HCT116 (cell line): Measurements from ENCODE around the gene NSG1. TPM values are rescaled to one million over a fixed set of nuclear protein-coding genes. Genes with fewer than 3 reads are reported as not detected.

Experiments used
- ATAC-seq: fragments of 200-7000 bp; cut with Tn5 transposase; 2 replicates; pipeline ENCODE4 v1.9.1; 2020; ENCODE audit warnings: mild to moderate bottlenecking, moderate library complexity
- BruUV-seq: library from RNA; stranded (reverse); fragments of 400-500 nt; replicated peaks from 2 replicates; lab custom pipeline; 2021; lab: Mats Ljungman, UMichigan
- CTCF ChIA-PET: fragments of 300-600 bp; sonication (Branson Sonifier 250); formaldehyde crosslinking; loops from one replicate; lab custom pipeline; 2021; ENCODE audit warnings: antibody characterized with exemption; lab: Charles Lee
- POLR2A ChIA-PET: fragments of 300-600, 350-600 bp; sonication (Branson Sonifier 250); formaldehyde crosslinking; loops from one replicate; lab custom pipeline; 2021; ENCODE audit warnings: antibody characterized with exemption; lab: Charles Lee
- RAD21 ChIA-PET, 2 experiments: fragments of 300-600 bp; sonication (Branson Sonifier 250); formaldehyde crosslinking; loops; one replicate each; lab custom pipeline; 2023; ENCODE audit warnings: low total read pairs in 2 of 2; ENCODE audit not compliant: uncharacterized antibody in 2 of 2, unreplicated experiment in 2 of 2, low non-redundant PET in 1 of 2; lab: Charles Lee
- DNase-seq: peaks from one replicate; pipeline ENCODE4 v3.0.0-alpha.2; 2010; ENCODE audit warnings: low read depth, low spot score
- H2AFZ ChIP-seq: fragments of 200-600 bp; shearing (Covaris generic), sonication (generic); 2 replicates; pipeline ENCODE4 v1.6.1; 2017; ENCODE audit warnings: low read depth, mixed run types, mixed read lengths, antibody characterized with exemption, low read length; ENCODE audit not compliant: poor library complexity, severe bottlenecking
- H3K27ac ChIP-seq: 2 replicates; pipeline ENCODE4 v1.5.1; 2012; ENCODE audit warnings: low read depth, low read length
- H3K27me3 ChIP-seq: fragments of 200-600 bp; sonication (generic); 2 replicates; pipeline ENCODE4 v1.6.1; 2016; ENCODE audit warnings: mixed run types, low read length, mixed read lengths; ENCODE audit not compliant: insufficient read depth
- H3K36me3 ChIP-seq, 2 experiments: fragments of 200-500 bp in 1 of 2; fragments of 200-600 bp in 1 of 2; sonication (Bioruptor generic) in 1 of 2; sonication (generic) in 1 of 2; 2 replicates each; pipeline versions ENCODE4 v1.5.1 to v1.6.1; 2014 to 2016; ENCODE audit warnings: low read length in 2 of 2, inconsistent platforms in 1 of 2, mixed read lengths in 1 of 2, mixed run types in 1 of 2; ENCODE audit not compliant: insufficient read depth in 2 of 2, control insufficient read depth in 1 of 2
- H3K4me1 ChIP-seq, 2 experiments: fragments of 200-600 bp in 1 of 2; sonication (generic) in 1 of 2; 2 replicates each; pipeline versions ENCODE4 v1.5.1 to v1.6.1; 2012 to 2017; ENCODE audit warnings: low read length in 2 of 2, inconsistent platforms in 1 of 2, mild to moderate bottlenecking in 1 of 2, mixed read lengths in 1 of 2, mixed run types in 1 of 2, moderate library complexity in 1 of 2; ENCODE audit not compliant: insufficient read depth in 2 of 2, control insufficient read depth in 1 of 2
- H3K4me2 ChIP-seq: fragments of 200-600 bp; sonication (generic); 2 replicates; pipeline ENCODE4 v1.6.1; 2017; ENCODE audit warnings: mixed run types, low read length, mixed read lengths
- H3K4me3 ChIP-seq, 2 experiments: fragments of 200-600 bp in 1 of 2; sonication (generic) in 1 of 2; replicated peaks in 1 of 2; 2 replicates each; pipeline ENCODE4 v1.5.1; 2011 to 2016; ENCODE audit warnings: low read length in 2 of 2, control low read depth in 1 of 2, low read depth in 1 of 2, mild to moderate bottlenecking in 1 of 2, mixed read lengths in 1 of 2, mixed run types in 1 of 2
- H3K79me2 ChIP-seq: fragments of 200-600 bp; sonication (generic); 2 replicates; pipeline ENCODE4 v1.6.1; 2017; ENCODE audit warnings: mild to moderate bottlenecking, mixed run types, low read length, moderate library complexity, mixed read lengths; ENCODE audit not compliant: insufficient read depth
- H3K9ac ChIP-seq: fragments of 200-600 bp; sonication (generic); 2 replicates; pipeline ENCODE4 v1.6.1; 2016; ENCODE audit warnings: low read length, mixed read lengths
- H3K9me2 ChIP-seq: fragments of 200-600 bp; sonication (generic), shearing (Covaris generic); 2 replicates; pipeline ENCODE4 v1.6.1; 2017; ENCODE audit warnings: mixed run types, mild to moderate bottlenecking, moderate library complexity; ENCODE audit not compliant: insufficient read depth
- H3K9me3 ChIP-seq, 2 experiments: fragments of 200-500 bp in 1 of 2; fragments of 200-600 bp in 1 of 2; sonication (Bioruptor generic) in 1 of 2; sonication (generic) in 1 of 2; 2 replicates each; pipeline ENCODE4 v1.6.1; 2014 to 2017; ENCODE audit warnings: low read length in 2 of 2, mixed read lengths in 2 of 2, inconsistent platforms in 1 of 2, low read depth in 1 of 2, mild to moderate bottlenecking in 1 of 2, mixed run types in 1 of 2, moderate library complexity in 1 of 2; ENCODE audit not compliant: control insufficient read depth in 1 of 2, insufficient read depth in 1 of 2
- H4K20me1 ChIP-seq: fragments of 200-600 bp; sonication (generic), shearing (Covaris generic); 2 replicates; pipeline ENCODE4 v1.6.1; 2017; ENCODE audit warnings: mixed run types, mild to moderate bottlenecking, moderate library complexity; ENCODE audit not compliant: insufficient read depth
- CBX3 ChIP-seq: IDR thresholded peaks from 2 replicates; pipeline ENCODE4 v1.6.1; 2012; ENCODE audit warnings: low read depth
- CEBPB ChIP-seq: IDR thresholded peaks from 2 replicates; pipeline ENCODE4 v1.6.1; 2012; ENCODE audit warnings: low read depth
- CTCF ChIP-seq, 3 experiments: fragments of 200-600 bp in 1 of 3; sonication (generic) in 1 of 3; IDR thresholded peaks in 2 of 3; conservative IDR thresholded peaks in 1 of 3; 2 replicates each; pipeline ENCODE4 v1.5.1; 2012 to 2017; ENCODE audit warnings: low read depth in 2 of 3, low read length in 2 of 3, antibody characterized with exemption in 1 of 3, borderline replicate concordance in 1 of 3, control low read depth in 1 of 3, mild to moderate bottlenecking in 1 of 3, mixed read lengths in 1 of 3, mixed run types in 1 of 3, moderate library complexity in 1 of 3; ENCODE audit not compliant: insufficient read depth in 1 of 3
- EGR1 ChIP-seq: IDR thresholded peaks from 2 replicates; pipeline ENCODE4 v1.6.1; 2012; ENCODE audit warnings: low read depth
- ELF1 ChIP-seq: IDR thresholded peaks from 2 replicates; pipeline ENCODE4 v1.6.1; 2012; ENCODE audit warnings: low read depth, borderline replicate concordance
- EZH2 ChIP-seq: fragments of 200-600 bp; sonication (generic); IDR thresholded peaks from 2 replicates; pipeline ENCODE4 v1.6.1; 2017; ENCODE audit warnings: antibody characterized with exemption, mixed run types
- EZH2phosphoT487 ChIP-seq: fragments of 200-600 bp; IDR thresholded peaks from 2 replicates; pipeline ENCODE4 v1.6.1; 2018; ENCODE audit warnings: antibody characterized with exemption, borderline replicate concordance
- JUND ChIP-seq: IDR thresholded peaks from 2 replicates; pipeline ENCODE4 v1.6.1; 2012
- POLR2A ChIP-seq: IDR thresholded peaks from 2 replicates; pipeline ENCODE4 v1.7.0; 2011; ENCODE audit warnings: borderline replicate concordance; ENCODE audit not compliant: insufficient read depth, insufficient read length; ENCODE audit errors: extremely low read depth
- POLR2AphosphoS5 ChIP-seq: IDR thresholded peaks from 2 replicates; pipeline ENCODE4 v1.6.1; 2011; ENCODE audit warnings: mild to moderate bottlenecking, low read depth, low read length, moderate library complexity
- RAD21 ChIP-seq: IDR thresholded peaks from 2 replicates; pipeline ENCODE4 v1.6.1; 2012; ENCODE audit warnings: low read depth, mild to moderate bottlenecking
- SIN3A ChIP-seq: IDR thresholded peaks from 2 replicates; pipeline ENCODE4 v1.6.1; 2012; ENCODE audit warnings: low read depth
- SP1 ChIP-seq: IDR thresholded peaks from 2 replicates; pipeline ENCODE4 v1.6.1; 2012; ENCODE audit warnings: low read depth
- SRF ChIP-seq: IDR thresholded peaks from 2 replicates; pipeline ENCODE4 v1.6.1; 2012; ENCODE audit warnings: low read depth
- TCF7L2 ChIP-seq: IDR thresholded peaks from 2 replicates; pipeline ENCODE4 v1.7.0; 2011; ENCODE audit warnings: borderline replicate concordance, inconsistent platforms; ENCODE audit not compliant: insufficient read depth, insufficient read length; ENCODE audit errors: extremely low read depth
- YY1 ChIP-seq: IDR thresholded peaks from 2 replicates; pipeline ENCODE4 v1.6.1; 2011; ENCODE audit warnings: low read length, low read depth, moderate library complexity, mild to moderate bottlenecking; ENCODE audit not compliant: insufficient replicate concordance; ENCODE audit errors: extremely low read depth
- ZFX ChIP-seq: fragments of 450-650 bp; IDR thresholded peaks from 2 replicates; pipeline ENCODE4 v1.6.1; 2017
- ZNF274 ChIP-seq: fragments of 200-500 bp; sonication (Bioruptor generic); IDR thresholded peaks from 2 replicates; pipeline ENCODE4 v1.6.1; 2014; ENCODE audit warnings: mild to moderate bottlenecking, low read depth, low read length, inconsistent platforms
- intact Hi-C: fragments of 100-400 bp; cut with micrococcal nuclease; formaldehyde crosslinking; loops from 2 replicates; pipeline ENCODE4 v1.10.0; 2022
- total RNA-seq: library from RNA; stranded (reverse); gene quantifications from one replicate; pipeline ENCODE4 v1.2.1, GENCODE V29; 2021; ENCODE audit not compliant: unreplicated experiment
- TF ChIP-seq, protein P1 (sequence below): IDR thresholded peaks from 2 replicates; pipeline ENCODE4 v1.6.1; 2011; ENCODE audit warnings: mild to moderate bottlenecking, low read length, moderate library complexity; ENCODE audit not compliant: insufficient replicate concordance; ENCODE audit errors: extremely low read depth
- TF ChIP-seq, protein P2 (sequence below): IDR thresholded peaks from 2 replicates; pipeline ENCODE4 v1.6.1; 2012

NSG1 gene
- total RNA-seq, 1 experiment from 2014 or later = 0.12 TPM

GRCh38 chr4:4368809-4369580 lies 17.9 kb upstream of the NSG1 start:
- ChIA-PET RAD21 (no interaction called here), CTCF (no interaction called here), POLR2A (no interaction called here)
- no peaks in the 10 kb centered on the region for H3K9me2 ChIP-seq
- no peak overlapping the region for H3K9ac ChIP-seq
- no TSS peak for BruUV-seq
- no peak overlapping the region for H3K4me3 ChIP-seq
- H3K79me2 ChIP-seq = no peaks in the 10 kb centered on the region
- H3K4me1 ChIP-seq = 0 out of 4 replicates have a peak, but pooled peaks cover 0 to 6% of the 10 kb centered on the region in 2 experiments
- no peaks in the 10 kb centered on the region for H3K36me3 ChIP-seq
- TF ChIP-seq, protein P1, sequence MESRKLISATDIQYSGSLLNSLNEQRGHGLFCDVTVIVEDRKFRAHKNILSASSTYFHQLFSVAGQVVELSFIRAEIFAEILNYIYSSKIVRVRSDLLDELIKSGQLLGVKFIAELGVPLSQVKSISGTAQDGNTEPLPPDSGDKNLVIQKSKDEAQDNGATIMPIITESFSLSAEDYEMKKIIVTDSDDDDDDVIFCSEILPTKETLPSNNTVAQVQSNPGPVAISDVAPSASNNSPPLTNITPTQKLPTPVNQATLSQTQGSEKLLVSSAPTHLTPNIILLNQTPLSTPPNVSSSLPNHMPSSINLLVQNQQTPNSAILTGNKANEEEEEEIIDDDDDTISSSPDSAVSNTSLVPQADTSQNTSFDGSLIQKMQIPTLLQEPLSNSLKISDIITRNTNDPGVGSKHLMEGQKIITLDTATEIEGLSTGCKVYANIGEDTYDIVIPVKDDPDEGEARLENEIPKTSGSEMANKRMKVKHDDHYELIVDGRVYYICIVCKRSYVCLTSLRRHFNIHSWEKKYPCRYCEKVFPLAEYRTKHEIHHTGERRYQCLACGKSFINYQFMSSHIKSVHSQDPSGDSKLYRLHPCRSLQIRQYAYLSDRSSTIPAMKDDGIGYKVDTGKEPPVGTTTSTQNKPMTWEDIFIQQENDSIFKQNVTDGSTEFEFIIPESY = no peak
- TF ChIP-seq JUND (no peak), CEBPB (no peak), TCF7L2 (no peak), ELF1 (no peak), SIN3A (no peak), ZNF274 (no peak), SP1 (no peak), RAD21 (no peak), YY1 (no peak), SRF (no peak), POLR2AphosphoS5 (no peak), EGR1 (no peak), EZH2phosphoT487 (no peak), ZFX (no peak), POLR2A (no peak), CTCF (IDR thresholded peaks at IDR 0.05 in 2 of 3, conservative IDR thresholded peaks at IDR 0.05 in 1 of 3; ENCODE audit: borderline replicate concordance in 1 of 3, insufficient read depth in 1 of 3, low read depth in 2 of 3, low read length in 2 of 3) (no peak), EZH2 (no peak), CBX3 (no peak)
- TF ChIP-seq, protein P2, sequence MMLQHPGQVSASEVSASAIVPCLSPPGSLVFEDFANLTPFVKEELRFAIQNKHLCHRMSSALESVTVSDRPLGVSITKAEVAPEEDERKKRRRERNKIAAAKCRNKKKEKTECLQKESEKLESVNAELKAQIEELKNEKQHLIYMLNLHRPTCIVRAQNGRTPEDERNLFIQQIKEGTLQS = no peak
- ATAC-seq (no peak), DNase-seq (no peak)
- no peaks in the 10 kb centered on the region; the same call in 1 of the 2 replicates for H3K27me3 ChIP-seq
- H3K4me2 ChIP-seq = no peak overlapping the region
- intact Hi-C loops = no loop called here
- H2AFZ ChIP-seq = no peak overlapping the region
- no peak overlapping the region for H3K27ac ChIP-seq
- H4K20me1 ChIP-seq = no peaks in the 10 kb centered on the region
- no peaks in the 10 kb centered on the region for H3K9me3 ChIP-seq
